ENCODE results near the gene NOD2.

- TF ChIP-seq CTCF (IDR thresholded peaks at IDR 0.05) (no peak), POLR2A (IDR thresholded peaks at IDR 0.05) (no peak)
Measured at GRCh38 chr16:50674831-50675230, 18.6 kb upstream of the NOD2 start.
